ENCODE results near the gene SLFN5.

SLFN5 gene

GRCh38 chr17:35242158-35242804 lies 591 bp upstream of the SLFN5 start:
- TF ChIP-seq CTCF (IDR thresholded peaks at IDR 0.05; ENCODE audit: control insufficient read depth, extremely low read depth, insufficient read depth), result peak; percentile 24; the same call in 1 of the 2 replicates
- H3K4me3 ChIP-seq (ENCODE audit: low read depth, low read length), result peak overlapping the region; percentile 80
- DNase-seq (ENCODE audit: low read depth), result peak; percentile 63

GRCh38 chr17:35243561-35244340 lies 879 bp downstream of the SLFN5 start:
- DNase-seq (ENCODE audit: low read depth), result no peak
- TF ChIP-seq CTCF (IDR thresholded peaks at IDR 0.05; ENCODE audit: control insufficient read depth, extremely low read depth, insufficient read depth), result no peak
- H3K4me3 ChIP-seq (ENCODE audit: low read depth, low read length), result peak overlapping the region; percentile 80

- no peak overlapping the region for H3K4me3 ChIP-seq (ENCODE audit: low read depth, low read length)
- no peak for DNase-seq (ENCODE audit: low read depth)
- no peak for TF ChIP-seq CTCF (IDR thresholded peaks at IDR 0.05; ENCODE audit: control insufficient read depth, extremely low read depth, insufficient read depth)
Observed at GRCh38 chr17:35244341-35245195, 1.7 kb downstream of the SLFN5 start.

- DNase-seq (ENCODE audit: low read depth), result no peak
- TF ChIP-seq CTCF (IDR thresholded peaks at IDR 0.05; ENCODE audit: control insufficient read depth, extremely low read depth, insufficient read depth), result no peak
- no peak overlapping the region for H3K4me3 ChIP-seq (ENCODE audit: low read depth, low read length)
Observed at GRCh38 chr17:35245196-35245486, 2.3 kb downstream of the SLFN5 start.

GRCh38 chr17:35252651-35253050 lies 9.8 kb downstream of the SLFN5 start:
- TF ChIP-seq CTCF (IDR thresholded peaks at IDR 0.05; ENCODE audit: control insufficient read depth, extremely low read depth, insufficient read depth), result no peak
- no peak for DNase-seq (ENCODE audit: low read depth)
- no peak overlapping the region for H3K4me3 ChIP-seq (ENCODE audit: low read depth, low read length)

- peak; percentile 89 for DNase-seq (ENCODE audit: low read depth)
- no peak overlapping the region for H3K4me3 ChIP-seq (ENCODE audit: low read depth, low read length)
- no peak for TF ChIP-seq CTCF (IDR thresholded peaks at IDR 0.05; ENCODE audit: control insufficient read depth, extremely low read depth, insufficient read depth)
Observed at GRCh38 chr17:35254107-35254773, 11.4 kb downstream of the SLFN5 start.
